Measurements from ENCODE around the gene NBDY.

DNA sequence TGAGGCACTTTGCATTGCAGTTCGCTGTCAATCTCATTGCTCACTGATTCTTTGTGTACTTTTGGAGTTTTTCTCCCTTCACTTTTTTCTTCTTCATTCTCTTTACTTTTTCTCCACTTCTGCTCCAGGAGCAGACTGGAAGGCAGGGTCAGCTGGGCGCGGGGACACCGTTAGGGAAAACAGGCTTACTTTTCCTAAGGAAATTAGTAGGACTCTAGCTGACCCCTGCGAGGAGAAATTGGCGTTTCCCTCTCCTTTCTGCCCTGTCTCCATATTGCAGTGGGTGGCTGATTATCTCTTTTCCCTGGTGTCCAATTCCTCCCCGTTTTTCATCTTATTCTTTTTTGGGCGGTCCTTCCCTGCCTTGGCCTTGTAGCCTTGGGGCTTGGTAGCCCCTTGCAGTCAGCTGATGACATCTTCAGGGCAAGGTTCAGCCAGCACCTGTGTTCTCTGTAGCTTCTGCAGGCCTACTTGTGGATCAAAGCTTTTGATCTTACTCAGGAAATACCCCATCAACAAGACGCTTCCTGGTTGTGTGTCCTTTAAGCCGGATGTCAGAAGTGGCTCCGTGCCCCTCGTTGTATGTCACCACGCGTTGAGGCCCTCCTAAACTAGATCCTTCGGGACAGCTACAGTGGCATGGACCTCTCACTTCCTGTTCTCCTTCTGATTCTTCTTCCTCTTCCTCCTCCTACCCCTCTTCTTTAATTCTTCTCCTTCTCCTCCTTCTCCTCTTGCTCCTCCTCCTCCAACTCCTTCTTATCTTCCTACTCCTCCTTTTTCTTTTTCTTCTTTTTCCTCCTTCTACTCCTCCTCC lies 36.1 kb downstream of the NBDY start:
- TF ChIP-seq, protein P1, sequence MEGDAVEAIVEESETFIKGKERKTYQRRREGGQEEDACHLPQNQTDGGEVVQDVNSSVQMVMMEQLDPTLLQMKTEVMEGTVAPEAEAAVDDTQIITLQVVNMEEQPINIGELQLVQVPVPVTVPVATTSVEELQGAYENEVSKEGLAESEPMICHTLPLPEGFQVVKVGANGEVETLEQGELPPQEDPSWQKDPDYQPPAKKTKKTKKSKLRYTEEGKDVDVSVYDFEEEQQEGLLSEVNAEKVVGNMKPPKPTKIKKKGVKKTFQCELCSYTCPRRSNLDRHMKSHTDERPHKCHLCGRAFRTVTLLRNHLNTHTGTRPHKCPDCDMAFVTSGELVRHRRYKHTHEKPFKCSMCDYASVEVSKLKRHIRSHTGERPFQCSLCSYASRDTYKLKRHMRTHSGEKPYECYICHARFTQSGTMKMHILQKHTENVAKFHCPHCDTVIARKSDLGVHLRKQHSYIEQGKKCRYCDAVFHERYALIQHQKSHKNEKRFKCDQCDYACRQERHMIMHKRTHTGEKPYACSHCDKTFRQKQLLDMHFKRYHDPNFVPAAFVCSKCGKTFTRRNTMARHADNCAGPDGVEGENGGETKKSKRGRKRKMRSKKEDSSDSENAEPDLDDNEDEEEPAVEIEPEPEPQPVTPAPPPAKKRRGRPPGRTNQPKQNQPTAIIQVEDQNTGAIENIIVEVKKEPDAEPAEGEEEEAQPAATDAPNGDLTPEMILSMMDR (IDR thresholded peaks at IDR 0.05) = no peak
- no peak for TF ChIP-seq POLR2A (IDR thresholded peaks at IDR 0.05)

Data from uterus (tissue), 2 donors.